Ovary (tissue), 9 donors: ENCODE results near the gene AKR1C8. TPM values are rescaled to one million over a fixed set of nuclear protein-coding genes. Genes with fewer than 3 reads are reported as not detected.

Experiments
- DNase-seq, 5 donors: peaks; one replicate each; pipeline ENCODE4 v3.0.0-alpha.2; 2019 to 2020
- H3K27ac ChIP-seq, 2 donors: fragments of 200-600 bp; one replicate each; pipeline versions ENCODE4 v1.5.1 to v1.8.0; 2019 to 2022
- H3K27me3 ChIP-seq: fragments of 200-600 bp; one replicate; pipeline ENCODE4 v1.8.0; 2022
- H3K36me3 ChIP-seq: fragments of 200-600 bp; sonication (generic); one replicate; pipeline ENCODE4 v1.5.1; 2019
- H3K4me1 ChIP-seq: one replicate; pipeline ENCODE4 v1.8.1; 2013; ENCODE audit warnings: mild to moderate bottlenecking, moderate library complexity; ENCODE audit not compliant: insufficient read depth
- H3K4me3 ChIP-seq: fragments of 200-600 bp; sonication (generic); one replicate; pipeline ENCODE4 v1.5.1; 2017
- H3K9me3 ChIP-seq, 2 donors: fragments of 200-600 bp in 1 of 2; sonication (generic) in 1 of 2; one replicate each; pipeline versions ENCODE4 v1.5.1 to v1.8.1; 2013 to 2019; ENCODE audit warnings: mild to moderate bottlenecking in 1 of 2, moderate library complexity in 1 of 2
- CTCF ChIP-seq, 3 donors: fragments of 450-650 bp in 2 of 3; fragments of 200-600 bp in 1 of 3; IDR thresholded peaks; one replicate each; pipeline versions ENCODE4 v1.5.1 to v1.8.0; 2016 to 2022; ENCODE audit warnings: antibody characterized with exemption in 3 of 3, mild to moderate bottlenecking in 1 of 3
- EP300 ChIP-seq: sonication (generic); formaldehyde crosslinking; IDR thresholded peaks from one replicate; pipeline ENCODE4 v1.6.1; 2017; ENCODE audit warnings: antibody characterized with exemption
- POLR2A ChIP-seq: fragments of 450-650 bp; IDR thresholded peaks from one replicate; pipeline ENCODE4 v1.6.1; 2017; ENCODE audit warnings: antibody characterized with exemption, mild to moderate bottlenecking, moderate library complexity
- WGBS, 3 donors: extraction: QIAGEN DNeasy Blood & Tissue Kit in 1 of 3; methylation state at CpG; one replicate each; pipeline versions ENCODE4 v1.1.5 to v1.1.7; 2013 to 2017; 5-methylcytosine and 5-hydroxymethylcytosine counted together
- intact Hi-C, 4 donors: fragments of 100-400 bp; cut with DNase I; formaldehyde crosslinking; loops; one replicate each; pipeline versions ENCODE4 v1.11.0 to v1.15.1; 2022 to 2023
- polyA plus RNA-seq, 2 donors: library from polyadenylated mRNA; stranded (reverse); fragments of 200-250 nt in 1 of 2; fragments of 350-450 nt in 1 of 2; fragmentation: Illumina TruSeq in 1 of 2; extraction: RNeasy Lipid Tissue Mini Kit (QIAGEN cat#74804) in 1 of 2; gene quantifications; one replicate each; pipeline ENCODE4 v1.2.3, GENCODE V29; 2013 to 2014
- total RNA-seq, 7 donors: library from RNA; depleted of rRNA in 2 of 7; stranded (reverse); fragments of >200 nt in 2 of 7; fragmentation: NEBNext Ultra II Directional in 3 of 7; extraction: Animal tissue kit (Norgen Biotek cat#: 25700) in 3 of 7; gene quantifications; one replicate each; pipeline versions ENCODE4 v1.1.0 to v1.2.4, GENCODE V29; 2016 to 2023
- donor health status: DM: no; HTN: no; CAD: no; lungs with moderate emphysema.
- donor health status: DM: no; HTN: no; CAD: no.
- donor health status: Bipolar disorder and iron deficiency.
- donor health status: DM: yes; HTN: yes; CAD: no.
- donor health status: DM: no; HTN: no; CAD: no.
- donor health status: DM: yes; HTN: yes; CAD: no.

The AKR1C8 gene
- total and polyA plus RNA-seq, 9 donors, result 0.80 TPM; not detected in 8

GRCh38 chr10:5151076-5151475 is 33.9 kb downstream of the AKR1C8 start:
- no peak overlapping the region for H3K4me3 ChIP-seq
- H3K36me3 ChIP-seq, result no peaks in the 10 kb centered on the region
- intact Hi-C loops, result no loop called here
- H3K27ac ChIP-seq, result no peak overlapping the region
- no peaks in the 10 kb centered on the region for H3K9me3 ChIP-seq
- WGBS, 3 donors, result 91 to 93% (median 92%) methylated on average over 3 of the region's 3 CpGs
- no peaks in the 10 kb centered on the region for H3K27me3 ChIP-seq
- no peaks in the 10 kb centered on the region for H3K4me1 ChIP-seq
- no peak for DNase-seq
- no peak for TF ChIP-seq CTCF (IDR thresholded peaks at IDR 0.05)
- TF ChIP-seq EP300, result no peak
- TF ChIP-seq POLR2A, result no peak

GRCh38 chr10:5148678-5149032 is 36.3 kb downstream of the AKR1C8 start:
- Histone ChIP-seq H3K9me3 (no peaks in the 10 kb centered on the region), H3K4me3 (no peak overlapping the region), H3K27ac (no peak overlapping the region), H3K4me1 (no peaks in the 10 kb centered on the region), H3K36me3 (no peaks in the 10 kb centered on the region), H3K27me3 (no peaks in the 10 kb centered on the region)
- TF ChIP-seq EP300 (no peak), POLR2A (no peak), CTCF (IDR thresholded peaks at IDR 0.05) (no peak)
- intact Hi-C loops, result no loop called here
- DNase-seq, result no peak
- 48 to 69% (median 53%) methylated on average over 1 of the region's 1 CpG for WGBS, 3 donors

- no peak for DNase-seq
- intact Hi-C loops, result no loop called here
- 45 to 51% (median 50%) methylated on average over 3 of the region's 3 CpGs for WGBS, 3 donors
- Histone ChIP-seq H3K27me3 (no peaks in the 10 kb centered on the region), H3K4me3 (no peak overlapping the region), H3K27ac (no peak overlapping the region), H3K36me3 (no peaks in the 10 kb centered on the region), H3K4me1 (no peaks in the 10 kb centered on the region), H3K9me3 (no peaks in the 10 kb centered on the region)
- TF ChIP-seq CTCF (IDR thresholded peaks at IDR 0.05) (no peak), POLR2A (no peak), EP300 (no peak)
Observed at GRCh38 chr10:5147981-5148677, 36.8 kb downstream of the AKR1C8 start.

- no peaks in the 10 kb centered on the region for H3K4me1 ChIP-seq
- no peak overlapping the region for H3K4me3 ChIP-seq
- H3K27me3 ChIP-seq, result no peaks in the 10 kb centered on the region
- no peaks in the 10 kb centered on the region for H3K36me3 ChIP-seq
- no peak for TF ChIP-seq EP300
- no peak for TF ChIP-seq CTCF (IDR thresholded peaks at IDR 0.05)
- TF ChIP-seq POLR2A, result no peak
- no peak overlapping the region for H3K27ac ChIP-seq
- H3K9me3 ChIP-seq, result no peaks in the 10 kb centered on the region
- DNase-seq, result no peak
- 50 to 72% (median 56%) methylated on average over 5 of the region's 5 CpGs for WGBS, 3 donors
- intact Hi-C loops, result no loop called here
Observed at GRCh38 chr10:5147255-5147980, 37.5 kb downstream of the AKR1C8 start.
